RPMI8226 (cell line): ENCODE measurements around the gene MDM4.
A peak's percentile ranks its signal among the peaks of the same experiment; 100 is the strongest.
"Not testable (repeated sequence)": the region's sequence is repeated elsewhere in the genome, so short reads cannot be mapped to it uniquely, and the experiment has no call there.

Experiments used
- DNase-seq: peaks from one replicate; pipeline ENCODE4 v3.0.0-alpha.2; 2015

The MDM4 gene, protein sequence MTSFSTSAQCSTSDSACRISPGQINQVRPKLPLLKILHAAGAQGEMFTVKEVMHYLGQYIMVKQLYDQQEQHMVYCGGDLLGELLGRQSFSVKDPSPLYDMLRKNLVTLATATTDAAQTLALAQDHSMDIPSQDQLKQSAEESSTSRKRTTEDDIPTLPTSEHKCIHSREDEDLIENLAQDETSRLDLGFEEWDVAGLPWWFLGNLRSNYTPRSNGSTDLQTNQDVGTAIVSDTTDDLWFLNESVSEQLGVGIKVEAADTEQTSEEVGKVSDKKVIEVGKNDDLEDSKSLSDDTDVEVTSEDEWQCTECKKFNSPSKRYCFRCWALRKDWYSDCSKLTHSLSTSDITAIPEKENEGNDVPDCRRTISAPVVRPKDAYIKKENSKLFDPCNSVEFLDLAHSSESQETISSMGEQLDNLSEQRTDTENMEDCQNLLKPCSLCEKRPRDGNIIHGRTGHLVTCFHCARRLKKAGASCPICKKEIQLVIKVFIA

DNA sequence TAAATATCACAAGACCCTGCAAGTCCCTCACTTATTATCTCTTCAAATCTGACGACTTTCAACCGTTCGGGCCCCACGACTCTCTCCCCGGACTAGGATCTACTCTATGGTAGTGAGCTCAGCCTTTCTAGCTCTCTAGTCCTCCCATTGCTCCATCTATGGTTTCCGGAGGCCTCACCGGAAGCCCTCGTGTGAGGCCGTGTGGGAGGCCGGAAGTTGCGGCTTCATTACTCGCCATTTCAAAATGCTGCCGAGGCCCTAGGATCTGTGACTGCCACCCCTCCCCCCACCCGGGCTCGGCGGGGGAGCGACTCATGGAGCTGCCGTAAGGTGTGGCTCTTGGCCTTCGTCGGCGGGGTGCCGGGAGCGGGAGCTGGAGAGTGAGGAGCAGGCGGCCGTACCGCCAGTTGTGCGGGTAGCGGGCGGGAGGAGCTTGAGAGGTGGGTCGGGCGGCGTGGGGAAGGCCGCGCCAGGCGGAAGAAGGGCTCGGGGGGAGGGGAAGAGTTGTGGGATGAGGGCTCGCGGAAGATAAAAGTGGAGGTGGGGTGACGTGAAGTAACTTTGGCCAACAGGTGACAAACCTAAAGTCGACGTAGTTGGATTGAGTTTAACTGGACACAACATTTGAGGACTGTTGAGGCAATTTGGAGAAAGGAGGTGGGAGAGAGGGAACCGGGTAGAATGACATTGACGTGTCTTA lies at the start of gene MDM4:
MDM4 (plus strand) TSS at position 227 of the 700 bp plus-strand sequence. CDS start 9,113 bp downstream, outside the sequence.
- peak; percentile 99 for DNase-seq

DNA sequence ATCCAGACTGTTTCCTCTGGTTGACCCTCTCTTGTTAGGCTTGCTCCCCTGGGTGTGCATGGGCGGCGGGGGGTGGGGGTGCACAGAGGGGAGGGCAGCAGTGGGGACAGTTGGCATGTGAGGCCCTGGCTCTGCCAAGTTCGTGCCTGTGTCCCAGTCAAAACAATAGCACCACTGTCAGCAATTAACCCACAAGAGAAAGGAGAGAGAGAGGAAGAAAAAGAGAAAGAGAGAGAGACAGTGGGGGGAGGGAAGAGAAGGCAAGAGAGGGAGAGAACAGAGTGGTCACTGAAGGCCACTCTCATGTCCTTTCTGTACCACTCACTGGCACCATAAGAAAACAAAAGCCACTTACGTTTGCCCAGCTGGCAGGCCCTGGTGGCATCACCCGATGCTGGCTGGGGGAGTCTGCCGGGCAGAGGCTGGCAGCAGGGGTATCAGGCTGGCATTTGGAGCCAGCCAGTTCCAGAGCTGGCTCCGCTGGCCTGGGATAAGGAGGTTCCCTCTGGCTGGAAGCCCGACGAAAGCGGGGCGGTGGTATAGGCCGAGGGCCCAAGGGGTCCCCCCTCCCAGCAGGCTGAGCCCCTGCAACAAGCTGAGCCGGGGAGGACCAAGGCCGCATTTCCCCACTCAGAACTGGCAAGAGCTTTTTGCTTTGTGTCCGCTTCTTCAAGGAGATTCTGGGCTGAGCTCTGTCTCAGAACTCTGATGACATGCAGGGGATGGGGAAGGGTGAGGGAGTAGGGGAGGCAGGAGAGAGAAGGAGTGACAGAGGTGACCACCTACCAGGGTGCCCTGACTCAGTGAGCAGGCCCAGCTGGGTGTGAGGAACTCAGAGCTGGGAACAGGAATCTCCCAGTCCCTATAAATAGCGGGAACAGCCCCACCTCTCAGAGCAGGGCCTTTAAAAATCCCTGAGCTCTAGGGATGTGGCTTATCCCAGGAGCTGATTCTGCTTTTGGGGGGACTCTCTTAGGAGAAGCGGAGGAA lies 49.5 kb upstream of the MDM4 start:
- DNase-seq: no peak

DNA sequence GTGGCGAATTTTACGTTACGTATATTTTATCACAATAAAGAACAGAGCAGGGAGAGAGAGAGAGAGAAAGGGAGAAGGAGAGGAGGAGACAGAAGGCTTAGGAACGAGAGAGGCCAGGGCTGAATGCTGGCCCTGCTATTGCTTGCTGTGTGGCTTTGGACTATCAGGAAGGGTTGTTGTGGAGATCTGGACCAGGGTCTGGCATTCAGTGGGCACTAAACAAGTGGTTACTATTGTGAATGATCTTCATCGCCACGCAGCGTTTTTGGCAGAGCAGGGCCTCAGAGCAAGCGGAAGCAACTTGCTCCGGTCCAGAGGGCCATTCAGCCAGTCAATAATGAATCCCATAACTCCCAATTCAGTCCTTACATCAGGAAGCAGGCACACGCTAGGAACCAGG lies 48.0 kb upstream of the MDM4 start:
- DNase-seq: no peak

DNA sequence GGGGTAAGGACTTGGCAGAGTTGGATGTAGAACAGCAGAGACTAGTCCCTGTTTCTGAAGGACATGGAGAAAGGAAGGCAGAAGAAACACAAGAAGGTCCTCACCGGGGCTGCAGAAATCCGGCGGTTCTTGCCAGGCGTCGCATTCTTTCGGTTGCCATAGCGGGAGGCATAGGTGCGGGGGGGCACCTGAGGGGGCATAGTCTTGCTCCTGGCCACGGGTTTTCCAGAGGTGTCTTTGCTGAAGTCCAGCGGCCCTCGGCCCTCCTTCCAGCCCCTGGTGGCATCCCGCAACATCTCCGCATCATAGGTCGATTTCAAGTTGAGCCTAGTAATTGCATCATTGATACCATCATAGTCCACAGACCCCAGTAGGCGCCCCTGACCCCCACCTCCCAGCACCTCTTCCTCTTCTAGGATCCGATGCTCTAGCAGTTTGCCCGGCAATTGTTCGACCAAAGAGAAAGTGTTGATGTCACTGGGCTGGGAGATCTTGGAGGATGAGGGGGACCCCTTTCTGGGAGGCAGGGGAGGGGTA lies 47.4 kb upstream of the MDM4 start:
- DNase-seq: no peak

DNA sequence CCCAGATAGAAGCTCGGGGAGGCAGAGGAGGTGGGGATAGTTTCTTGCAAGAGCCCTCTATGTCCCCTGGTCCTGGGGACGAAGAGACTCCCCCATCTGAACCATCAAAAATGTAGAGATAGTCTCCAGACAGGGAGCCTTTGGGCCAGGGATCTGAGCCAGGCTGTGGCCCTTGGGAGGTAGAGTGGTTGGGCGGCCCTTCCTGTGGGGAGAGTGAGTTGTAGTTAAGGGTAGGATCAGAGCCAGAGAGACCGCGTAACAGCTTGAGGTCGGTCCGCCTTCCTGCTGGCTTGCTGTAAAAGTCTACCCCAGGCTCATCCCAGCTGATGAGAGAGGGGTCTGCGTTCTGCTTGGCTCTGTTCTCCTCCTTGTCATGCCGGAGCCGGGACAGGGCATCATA lies 46.9 kb upstream of the MDM4 start:
- no peak for DNase-seq

DNA sequence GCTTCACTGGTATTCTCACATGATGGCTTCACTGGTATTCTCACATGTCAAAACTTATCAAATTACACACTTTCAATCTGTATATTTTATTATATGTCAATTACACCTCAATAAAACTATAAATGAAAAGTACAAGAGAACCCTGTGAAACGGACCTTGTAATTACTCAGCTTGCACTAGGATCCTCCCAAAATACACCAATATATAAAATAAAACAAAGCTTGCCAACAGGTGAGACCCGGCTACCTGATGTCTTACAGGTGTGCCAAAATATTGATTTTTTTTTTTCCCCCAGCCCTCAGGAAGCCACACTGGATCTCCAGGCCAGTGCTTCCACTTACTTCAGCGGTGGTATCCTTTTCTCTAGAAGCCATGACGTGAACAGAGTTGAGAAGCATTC lies 44.5 kb upstream of the MDM4 start:
- no peak for DNase-seq

DNA sequence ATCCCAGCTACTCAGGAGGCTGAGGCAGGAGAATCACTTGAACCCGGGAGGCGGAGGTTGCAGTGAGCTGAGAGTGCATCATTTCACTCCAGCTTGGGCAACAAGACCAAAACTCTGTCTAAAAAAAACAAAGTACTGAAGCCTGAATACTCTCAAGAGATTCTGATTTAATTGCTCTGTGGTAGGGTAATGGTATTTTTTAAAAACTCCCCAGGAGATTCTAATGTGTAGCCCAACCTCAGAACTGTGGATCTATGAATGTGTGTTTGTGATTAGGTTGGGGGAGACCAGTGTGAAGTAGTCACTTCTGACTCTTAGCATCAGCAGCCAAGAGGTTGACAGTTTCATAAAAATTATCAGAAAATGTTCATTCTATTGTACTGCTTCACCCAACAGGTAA lies 43.5 kb upstream of the MDM4 start:
- DNase-seq: no peak

DNA sequence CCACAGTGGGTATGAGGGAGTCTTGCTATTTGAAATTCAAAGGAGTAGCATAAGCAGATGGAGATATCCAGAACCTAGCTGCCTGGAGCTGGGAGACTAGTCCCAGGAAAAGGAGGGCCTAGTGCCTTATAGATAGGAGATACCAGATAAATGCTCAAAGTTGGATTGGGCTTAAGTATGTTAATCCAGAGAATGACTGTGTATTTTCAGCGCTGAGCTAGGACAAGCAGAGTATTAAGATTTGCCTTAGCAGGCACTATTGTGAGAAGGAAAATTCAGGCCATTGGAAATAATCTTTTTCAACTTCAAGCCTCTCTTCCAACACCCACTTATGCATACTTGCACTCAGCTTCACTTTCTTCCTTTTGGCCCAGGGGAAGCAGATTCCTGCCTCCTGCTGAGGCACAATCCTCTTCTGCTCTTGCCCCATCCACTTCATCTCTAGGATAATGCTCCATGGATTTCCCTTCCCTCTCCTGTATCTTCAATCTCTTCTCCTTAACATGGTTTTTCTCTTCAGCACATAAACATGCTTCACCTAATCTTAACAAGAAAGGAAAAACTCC lies 42.7 kb upstream of the MDM4 start:
- no peak for DNase-seq

DNA sequence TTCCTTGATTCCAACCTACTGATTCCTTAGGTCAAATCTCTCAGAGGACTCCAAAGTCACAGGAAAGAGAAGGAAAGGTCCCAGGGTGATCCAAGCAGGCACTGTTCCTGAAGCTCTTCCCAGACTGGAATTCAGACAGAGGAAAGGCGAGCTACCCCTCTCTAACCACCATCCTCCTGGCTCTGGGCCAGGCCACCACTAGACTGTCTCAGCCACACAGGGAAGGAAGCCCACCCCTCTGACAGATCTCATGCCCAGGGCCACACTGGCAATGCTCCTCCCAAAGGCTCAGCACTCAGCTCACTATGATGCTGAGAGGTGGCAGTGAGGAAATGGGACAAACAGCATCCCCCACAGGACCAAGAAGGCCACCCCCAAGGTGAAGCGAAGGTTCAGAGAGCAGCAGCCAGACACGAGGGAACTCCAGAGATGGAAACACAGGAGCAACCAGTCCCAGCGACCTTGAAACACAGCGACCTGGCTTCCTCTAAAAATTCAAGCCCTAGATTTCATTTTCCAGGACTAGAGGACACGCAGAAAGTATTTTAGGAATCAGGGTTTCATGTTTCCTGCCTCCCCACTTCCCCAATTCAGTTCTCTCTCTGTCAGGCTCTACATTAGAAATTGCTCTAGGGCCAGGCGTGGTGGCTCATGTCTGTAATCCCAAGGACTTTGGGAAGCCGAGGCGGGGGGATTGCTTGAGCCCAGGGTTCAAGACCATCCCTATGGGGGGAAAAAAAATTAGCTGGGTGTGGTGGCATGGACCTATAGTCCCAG lies 40.4 kb upstream of the MDM4 start:
- no peak for DNase-seq

DNA sequence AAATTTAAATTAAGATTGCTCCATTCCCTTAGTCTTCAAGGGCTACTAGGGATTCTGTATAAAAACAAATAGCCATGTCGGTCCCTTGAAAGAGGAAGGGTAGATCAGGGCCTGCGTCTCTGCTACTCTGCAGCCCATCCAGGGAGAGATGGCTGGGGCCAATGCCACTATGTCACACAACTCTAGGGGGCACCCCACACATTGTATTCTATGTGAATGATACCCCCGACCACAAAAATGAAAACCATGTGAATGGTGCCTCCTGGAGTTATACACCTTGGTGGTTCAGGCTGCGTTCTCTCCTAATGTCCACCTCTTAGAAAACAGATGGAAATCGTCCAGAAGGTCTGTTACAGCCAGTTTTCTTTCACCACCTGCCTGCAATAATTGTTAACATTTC lies 39.6 kb upstream of the MDM4 start:
- no peak for DNase-seq

DNA sequence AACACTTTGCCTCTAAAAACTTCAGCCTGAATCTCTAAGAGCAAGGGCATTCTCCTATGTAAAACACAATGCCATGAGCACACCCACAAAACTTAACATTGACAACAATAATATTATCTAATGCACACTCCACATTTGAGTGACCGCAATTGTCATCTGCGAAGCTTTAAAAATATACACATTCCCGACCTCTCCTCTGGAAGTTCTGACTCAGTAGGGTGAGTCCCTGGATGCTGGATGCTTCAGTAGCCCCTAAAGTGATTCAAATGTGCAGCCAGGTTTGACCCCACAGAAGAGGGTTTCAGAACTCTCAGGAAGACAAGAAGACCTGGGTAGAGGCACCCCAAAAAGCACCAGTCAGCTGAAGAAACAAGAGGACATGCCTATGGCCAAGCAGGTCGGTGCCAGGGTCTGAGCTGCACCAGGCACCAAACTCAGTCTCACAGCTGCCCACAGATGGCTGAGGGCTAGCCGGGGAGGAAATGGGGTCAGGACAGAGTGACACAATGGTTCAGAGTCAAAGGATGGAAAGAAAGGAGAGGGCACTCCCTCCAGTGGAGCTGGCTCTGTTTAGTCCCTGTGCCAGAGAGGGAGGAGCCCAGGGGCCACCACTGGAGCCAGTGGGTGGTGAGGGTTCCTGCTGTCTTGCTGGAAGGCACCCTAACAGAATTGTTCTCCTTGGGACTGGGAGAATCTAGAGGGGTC lies 39.0 kb upstream of the MDM4 start:
- no peak for DNase-seq

DNA sequence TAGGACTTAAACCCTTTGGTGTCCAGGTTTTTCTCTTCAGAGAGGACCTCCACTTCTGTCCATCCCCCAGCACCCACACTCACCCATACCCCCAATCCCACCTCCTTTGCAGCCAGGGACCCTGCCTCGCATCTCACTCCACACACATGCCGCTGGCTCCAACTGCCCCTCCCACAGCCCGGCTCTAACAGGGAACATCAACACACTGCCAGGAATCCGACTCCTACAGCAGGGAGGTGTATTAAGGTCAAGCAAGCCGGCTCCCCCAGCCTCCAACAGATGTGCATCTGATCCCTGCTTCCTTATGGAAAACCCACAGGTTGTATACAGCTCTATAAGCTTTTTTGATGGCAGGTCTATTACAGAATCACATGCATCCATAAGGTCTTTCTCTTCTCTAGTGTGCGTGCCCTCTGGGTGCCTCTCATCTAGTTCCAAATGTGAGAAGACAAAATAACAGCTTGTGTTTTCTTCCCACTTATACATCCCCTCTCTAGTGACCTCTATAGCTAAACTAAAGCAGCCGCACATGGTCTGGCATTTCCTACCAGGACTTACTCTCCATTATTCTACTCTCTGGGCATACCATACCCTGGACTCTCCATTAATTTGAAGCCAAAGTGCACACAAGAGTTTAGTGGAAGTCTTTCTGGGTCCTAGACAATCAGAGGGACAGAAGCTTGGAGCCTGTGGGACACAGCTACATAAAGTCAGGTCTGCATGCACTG lies 37.9 kb upstream of the MDM4 start:
- DNase-seq: no peak

DNA sequence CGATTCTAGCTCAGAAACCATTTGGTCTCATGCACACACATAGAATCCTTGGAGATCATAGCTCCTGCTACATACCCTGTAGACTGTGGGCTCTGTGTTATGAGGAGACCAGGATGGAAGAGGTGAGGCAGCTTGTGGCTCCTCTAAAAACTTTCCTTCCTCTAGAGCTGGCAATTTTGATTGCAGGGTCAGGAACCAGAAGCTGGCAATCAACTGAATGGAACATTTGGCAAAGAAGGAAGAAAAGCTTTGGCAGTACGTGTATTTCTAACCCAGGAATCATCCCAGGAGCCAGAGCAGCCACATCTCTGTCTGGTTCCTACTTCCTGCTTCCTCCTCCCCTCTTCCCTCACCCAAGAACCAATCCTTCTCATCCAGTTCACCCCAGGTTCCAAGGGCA lies 37.3 kb upstream of the MDM4 start:
- no peak for DNase-seq

DNA sequence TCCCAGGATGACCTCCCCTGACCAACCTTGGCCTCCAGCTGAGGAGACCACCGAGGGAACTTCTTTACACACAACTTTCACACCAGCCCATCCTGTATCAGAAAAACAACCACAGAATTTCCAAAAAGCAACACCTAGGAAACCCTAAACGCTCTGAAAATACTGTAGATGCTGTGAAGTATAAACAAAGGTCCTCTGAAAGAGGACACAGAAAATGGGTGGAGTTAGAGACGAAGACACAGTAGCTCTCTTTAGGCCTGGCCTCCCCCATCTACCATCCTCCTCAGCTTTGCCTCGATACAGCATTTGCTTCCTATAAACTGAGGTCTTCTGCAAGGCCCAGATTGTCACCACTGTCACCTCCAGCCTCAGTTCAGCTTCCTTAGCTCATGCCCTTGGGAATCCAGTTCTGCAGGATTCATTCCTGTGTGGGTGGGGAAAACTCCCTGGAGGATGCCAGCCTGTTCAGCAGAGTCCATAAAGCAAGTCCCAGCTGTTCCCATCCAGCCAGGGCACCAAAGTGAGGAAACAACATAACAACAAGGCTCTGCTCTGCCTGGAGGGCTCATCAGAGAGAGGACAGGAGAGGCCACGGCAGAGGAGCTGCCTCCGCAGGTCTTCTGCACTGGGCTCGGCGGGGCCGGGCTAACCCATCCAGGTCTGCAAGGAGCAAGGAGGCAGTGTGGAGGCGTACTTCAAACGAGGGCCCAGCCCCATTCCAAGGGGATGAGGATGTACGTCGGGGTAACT lies 36.6 kb upstream of the MDM4 start:
- no peak for DNase-seq

DNA sequence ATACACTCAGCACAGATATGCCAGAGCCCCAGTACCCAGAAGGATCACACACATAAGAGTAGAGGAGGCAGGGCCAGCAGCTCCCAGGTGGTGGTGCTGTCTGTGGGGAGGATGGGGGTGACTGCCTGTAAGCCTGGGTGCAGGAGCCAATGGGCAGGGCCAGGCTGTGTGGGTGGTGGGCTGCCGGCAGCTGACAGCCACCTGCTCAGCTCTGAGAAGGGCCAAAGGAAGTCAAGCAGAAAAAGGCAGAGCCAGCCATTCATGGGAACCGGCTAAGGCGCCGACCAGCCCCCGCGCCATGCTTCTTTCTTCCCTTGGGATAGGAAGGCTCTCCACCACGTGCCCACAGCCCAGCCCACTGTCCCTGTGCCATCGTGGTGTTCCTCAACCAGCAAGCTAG lies 35.7 kb upstream of the MDM4 start:
- DNase-seq: no peak

DNA sequence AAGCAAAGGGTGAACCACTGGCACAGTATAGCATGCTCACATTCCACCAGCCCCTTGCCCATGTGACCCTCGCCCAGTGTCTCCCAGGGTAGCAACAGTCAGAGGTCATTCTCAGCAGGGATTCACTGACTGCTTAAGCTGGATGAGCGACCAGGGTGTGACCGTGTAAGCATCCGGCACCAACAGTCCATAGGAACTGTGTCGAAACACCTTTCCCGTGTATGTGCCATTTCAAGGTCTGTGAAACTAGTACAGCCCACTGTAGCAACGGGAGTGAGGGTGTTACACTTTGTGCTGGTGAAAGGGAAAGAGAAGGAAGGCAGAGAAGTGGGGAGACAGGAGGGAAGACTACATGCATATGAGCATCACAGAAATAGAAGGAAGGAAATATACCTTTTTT lies 32.4 kb upstream of the MDM4 start:
- DNase-seq: no peak

DNA sequence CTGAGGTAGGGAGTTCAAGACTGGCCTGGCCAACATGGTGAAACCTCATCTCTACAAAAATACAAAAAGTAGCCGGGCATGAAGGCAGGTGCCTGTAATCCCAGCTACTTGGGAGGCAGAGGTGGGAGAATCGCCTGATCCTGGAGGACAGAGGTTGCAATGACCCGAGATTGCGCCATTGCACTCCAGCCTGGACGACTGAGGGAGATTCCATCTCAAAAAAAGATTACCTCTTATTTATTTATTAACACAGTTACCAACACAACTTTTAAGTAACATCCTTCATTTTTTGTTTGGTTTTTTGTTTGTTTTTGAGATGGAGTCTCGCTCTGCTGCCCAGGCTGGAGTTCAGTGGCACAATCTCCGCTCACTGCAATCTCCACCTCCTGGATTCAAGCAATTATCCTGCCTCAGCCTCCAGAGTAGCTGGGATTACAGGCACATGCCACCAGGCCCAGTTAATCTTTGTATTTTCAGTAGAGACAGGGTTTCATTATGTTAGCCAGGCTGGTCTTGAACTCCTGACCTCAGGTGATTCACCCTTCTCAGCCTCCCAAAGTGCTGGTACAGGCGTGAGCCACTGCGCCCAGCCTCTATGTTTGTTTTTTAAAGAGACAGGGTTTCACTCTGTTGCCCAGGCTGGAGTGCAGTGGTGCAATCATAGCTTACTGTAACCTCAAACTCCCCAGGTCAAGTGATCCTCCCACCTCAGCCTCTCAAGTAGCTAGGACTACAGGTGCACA lies 29.5 kb upstream of the MDM4 start:
- not testable (repeated sequence) for DNase-seq

DNA sequence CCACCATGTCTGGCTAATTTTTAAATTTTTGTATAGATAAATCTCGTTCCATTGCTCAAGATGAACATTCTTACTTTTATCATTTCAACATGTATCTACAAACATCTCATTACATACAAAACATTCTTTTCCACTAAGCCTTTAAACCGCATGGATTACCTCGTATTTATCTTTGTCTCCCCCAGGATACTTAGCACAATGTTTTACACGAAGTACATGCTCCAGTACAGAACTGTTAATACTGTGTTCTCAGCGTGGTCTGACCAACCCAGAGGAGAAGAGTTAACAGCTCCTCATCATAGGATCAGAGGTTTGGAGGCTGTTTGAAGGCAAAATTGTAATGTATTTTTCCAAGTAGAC lies 29.0 kb upstream of the MDM4 start:
- no peak for DNase-seq

DNA sequence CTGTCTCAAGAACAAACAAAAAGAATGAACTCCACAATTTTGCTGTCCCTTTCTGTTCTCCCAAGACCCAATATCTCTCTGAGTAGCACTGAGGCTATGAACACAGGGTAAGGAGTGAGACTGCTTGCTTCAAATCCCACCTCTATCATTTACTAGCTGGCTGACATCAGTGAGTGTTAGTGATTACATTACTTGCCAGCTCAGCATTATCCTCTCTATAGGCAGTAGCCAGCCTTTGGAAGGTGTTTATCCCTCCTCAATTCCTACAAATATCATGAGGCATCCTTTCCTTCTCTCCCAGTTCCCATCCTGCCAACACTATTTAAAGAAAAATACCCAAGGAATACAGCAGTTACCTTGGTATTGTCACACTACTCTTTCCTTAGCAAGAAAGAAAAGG lies 24.6 kb upstream of the MDM4 start:
- DNase-seq: no peak
